Activated T-helper 1 cell treated with Interleukin-2 at 50 U/mL for 16 hours (primary cell): Measurements from ENCODE around the gene NEURL4.
A peak's percentile ranks its signal among the peaks of the same experiment; 100 is the strongest.

Source experiments
- DNase-seq: peaks from one replicate; pipeline ENCODE4 v3.0.0-alpha.2; 2020; ENCODE audit warnings: low read depth

Gene NEURL4

DNA sequence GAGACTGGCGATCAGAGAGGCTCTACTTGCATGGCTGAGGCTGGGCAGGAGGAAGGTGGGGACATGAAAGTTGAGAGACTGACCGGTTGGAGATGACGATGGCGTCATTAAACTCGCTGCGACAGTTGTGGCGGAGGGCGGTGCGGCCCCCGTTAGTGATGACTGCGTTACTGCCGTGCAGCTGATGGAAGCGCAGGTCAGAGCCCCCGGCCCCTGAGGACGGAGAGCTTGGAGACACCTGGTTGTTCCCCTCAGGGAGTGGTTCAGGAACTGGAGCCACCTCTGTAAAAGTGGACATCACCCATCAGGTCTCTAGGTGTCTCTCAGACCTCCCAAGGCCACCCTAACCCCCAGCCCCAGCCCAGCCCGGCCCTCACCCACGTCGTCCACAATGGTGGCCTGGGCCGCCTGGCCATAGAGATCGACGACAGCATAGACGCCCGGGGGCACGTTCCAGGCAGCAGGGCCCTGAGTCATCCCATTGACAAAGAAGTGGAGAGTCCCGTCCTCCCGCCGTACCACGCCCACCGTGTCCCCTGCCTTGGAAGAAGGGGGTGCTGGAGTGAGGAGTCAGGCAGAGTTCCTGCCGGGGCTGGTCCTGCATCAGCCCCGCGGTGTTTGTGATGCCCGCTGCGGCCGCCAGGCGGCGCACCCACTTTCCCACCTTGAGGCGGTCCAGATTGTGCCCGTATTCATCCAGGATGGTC is 5.3 kb downstream of the NEURL4 start:
- peak; percentile 50 for DNase-seq

DNA sequence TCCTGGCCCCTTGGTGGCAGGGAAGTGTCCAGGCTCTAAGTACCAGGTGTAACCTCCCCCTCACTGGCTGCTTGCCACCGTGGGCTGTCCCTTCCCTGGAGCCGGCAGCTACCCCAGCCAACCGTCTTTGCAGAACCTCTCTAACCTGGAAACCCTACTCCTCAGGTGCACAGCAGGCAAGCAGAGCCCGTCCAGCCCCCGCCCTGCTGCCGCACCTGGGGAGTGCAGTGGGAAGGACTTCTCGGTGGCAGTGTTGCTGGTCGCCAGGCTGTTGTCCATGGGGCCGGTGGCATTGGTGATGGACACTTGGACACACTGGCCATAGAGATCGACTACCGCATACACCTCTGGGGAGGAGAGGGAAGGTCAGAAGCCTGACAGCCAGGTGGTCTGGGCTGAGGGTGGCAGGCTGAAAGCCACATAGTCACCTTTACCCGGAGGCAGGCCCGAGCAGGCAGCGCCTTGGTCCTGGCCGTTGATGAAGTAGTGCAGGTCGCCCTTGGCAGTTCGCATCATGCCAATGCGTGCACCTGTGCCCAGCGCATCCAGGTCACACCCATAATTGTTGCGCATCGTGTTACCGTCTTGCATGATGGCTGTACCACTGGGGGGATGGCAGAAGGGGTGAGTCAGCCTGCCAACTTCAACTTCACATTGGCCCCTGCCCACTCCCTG is 6.5 kb downstream of the NEURL4 start:
- no peak for DNase-seq

DNA sequence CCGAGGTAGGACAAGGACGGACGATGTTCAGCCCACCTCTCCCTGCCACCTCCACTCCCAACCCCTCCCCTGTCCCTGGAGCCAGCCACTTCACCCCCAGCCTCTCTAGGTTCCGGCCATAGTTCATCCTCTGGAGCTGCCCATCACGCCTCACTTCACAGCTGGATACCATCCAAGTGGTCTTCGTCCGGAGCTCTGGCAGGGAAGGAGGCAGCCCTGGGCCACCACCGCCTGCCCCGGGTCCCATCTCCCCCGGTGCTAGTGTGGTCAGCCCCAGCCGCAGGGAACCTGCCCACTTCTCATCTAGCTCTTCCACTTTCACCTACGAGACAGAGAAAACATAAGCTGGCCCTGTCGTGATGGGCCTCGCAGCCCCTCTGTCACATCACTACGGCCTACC is 7.7 kb downstream of the NEURL4 start:
- no peak for DNase-seq

DNA sequence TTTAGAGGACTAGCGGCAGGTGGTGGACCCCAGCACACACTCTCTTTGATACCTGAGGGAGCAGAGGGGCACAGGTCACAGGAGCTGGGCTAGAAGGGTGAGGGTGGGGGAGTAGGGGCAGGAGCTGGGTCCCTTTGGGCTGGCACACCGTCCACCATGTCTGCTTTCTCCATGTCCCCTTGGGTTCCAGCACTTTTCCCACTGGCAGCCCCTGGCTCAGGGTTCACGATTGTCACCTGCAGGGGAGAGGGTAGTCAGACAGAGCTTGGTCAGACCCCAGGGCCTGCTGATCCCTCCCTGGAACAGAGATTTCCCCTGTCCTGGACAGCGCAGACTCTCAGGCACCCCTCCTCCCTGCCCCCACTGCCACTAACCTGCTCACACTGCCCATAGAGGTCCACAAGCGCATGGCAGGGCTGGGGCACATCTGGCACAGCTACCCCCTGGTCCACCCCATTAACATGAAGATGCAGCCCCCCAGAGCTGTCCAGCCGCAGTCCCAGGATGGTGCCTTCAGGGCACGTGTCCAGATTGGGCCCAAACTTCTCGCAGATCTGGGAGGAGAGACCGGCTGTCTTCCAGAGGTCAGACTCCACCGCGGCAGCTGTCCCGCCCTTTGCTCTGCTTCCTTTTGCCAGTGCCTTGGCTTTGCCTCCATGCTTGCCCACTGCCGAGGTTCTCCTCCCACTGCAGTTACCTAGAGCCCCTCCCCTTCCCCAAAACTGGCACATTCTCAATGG is 10.8 kb downstream of the NEURL4 start:
- DNase-seq = no peak

DNA sequence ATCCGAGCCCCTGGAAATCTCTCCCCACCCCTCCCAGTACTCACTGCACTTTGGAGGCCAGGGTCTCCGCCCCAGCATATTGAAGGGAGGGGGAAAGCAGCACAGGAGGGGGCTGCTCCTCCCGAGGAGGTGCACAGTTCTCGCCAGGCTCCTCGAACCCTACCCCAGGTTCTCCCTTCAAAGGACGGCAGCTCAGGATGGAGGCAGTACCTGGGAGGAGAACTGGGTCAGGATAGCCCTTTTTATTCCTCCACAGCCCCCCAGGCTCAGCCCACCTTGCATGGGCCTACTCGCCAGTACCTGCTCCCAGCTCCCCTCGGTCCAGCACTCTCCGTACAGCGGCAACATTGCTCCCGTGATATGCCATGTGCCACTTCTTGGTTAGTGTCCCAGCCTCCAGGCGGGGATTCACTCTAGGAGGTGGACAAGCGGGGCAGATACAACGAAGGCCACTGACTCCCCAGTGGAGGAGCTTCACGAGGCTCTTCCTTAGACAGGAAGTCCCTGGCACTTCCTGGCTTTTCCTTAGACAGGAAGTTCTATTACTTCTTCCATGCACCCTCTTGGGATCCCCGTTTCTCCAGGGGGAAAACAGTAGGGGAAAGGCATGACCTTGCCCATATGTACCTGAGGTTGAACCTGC is 11.9 kb downstream of the NEURL4 start:
- DNase-seq = no peak

DNA sequence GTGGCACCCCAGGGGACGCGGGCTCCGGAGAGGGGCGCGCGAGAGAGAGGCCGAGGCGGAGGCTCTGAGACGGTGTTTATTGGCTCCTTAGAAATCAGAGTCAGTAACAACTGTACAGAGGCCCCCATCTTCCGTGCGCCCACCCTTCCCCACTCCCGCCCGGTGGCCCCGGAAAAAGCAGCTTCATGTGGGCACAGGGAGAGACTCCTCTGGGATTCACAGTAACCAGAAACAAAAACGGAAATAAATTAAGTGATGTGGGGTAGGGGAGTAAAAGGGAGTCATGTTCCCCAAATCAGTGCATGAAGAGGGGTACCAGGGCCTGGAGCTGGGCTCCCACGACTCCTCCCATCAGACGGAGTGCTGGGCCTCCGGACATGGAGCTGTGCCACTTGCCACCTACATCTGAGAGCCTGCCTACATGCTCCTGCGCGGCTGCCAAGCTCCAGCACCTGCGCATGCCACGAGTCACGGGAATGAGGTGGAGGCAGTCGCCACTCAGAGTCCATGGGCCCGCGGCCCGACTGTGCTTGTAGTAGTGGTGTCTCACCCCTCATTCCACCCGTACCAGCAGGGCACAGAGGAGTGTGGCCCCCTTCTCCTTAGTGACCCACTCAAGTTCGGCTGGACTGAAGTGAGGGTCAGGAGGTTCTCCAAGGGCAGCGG is 13.4 kb downstream of the NEURL4 start:
- DNase-seq = no peak

DNA sequence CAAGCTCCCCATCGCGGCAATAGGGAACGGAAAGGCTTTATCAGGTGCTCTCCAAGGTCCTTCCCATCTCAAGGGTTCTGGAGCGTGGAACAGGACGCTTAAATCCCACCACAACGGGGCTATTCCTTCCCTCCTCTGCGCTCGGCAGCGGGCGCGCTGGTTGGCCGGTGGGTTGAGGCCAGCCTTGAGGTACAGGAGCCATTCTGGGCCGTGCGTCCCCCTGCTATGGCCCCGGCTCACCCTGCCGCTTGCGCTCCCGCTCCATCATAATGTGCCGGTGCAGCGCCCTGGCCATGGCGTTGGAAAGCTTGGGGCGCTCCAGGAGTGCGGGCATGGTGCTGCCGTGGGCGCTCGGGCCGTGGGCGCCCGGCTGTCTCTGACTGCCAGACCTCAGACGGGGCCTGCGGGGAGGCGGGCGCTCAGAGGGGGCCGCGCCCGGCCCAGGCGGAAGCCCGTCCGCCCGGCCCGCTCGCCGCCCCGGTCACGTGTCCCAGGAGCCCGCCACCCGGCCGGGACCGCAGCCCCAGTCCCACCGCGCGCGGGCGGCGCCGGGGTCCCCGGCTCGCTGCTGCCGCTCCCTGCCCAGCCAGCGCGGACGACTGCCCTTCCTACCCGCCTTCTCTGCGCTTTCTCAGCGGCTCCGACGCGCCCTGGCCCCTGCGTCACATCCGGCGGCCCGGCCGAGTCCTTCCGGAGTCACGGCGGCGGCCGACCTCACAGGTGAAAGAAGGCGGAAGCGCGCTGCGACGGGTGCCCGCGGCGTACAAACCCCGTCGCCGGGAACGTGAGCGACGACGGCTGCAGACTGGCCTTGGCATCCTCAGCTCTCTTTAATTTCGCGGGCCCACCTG is 14.2 kb downstream of the NEURL4 start, which contains the start of gene GPS2:
Gene GPS2 (minus strand): TSS at position 642 of the 851 bp plus-strand sequence. CDS start 308 bp downstream, at position 334.
- peak; percentile 90 for DNase-seq

DNA sequence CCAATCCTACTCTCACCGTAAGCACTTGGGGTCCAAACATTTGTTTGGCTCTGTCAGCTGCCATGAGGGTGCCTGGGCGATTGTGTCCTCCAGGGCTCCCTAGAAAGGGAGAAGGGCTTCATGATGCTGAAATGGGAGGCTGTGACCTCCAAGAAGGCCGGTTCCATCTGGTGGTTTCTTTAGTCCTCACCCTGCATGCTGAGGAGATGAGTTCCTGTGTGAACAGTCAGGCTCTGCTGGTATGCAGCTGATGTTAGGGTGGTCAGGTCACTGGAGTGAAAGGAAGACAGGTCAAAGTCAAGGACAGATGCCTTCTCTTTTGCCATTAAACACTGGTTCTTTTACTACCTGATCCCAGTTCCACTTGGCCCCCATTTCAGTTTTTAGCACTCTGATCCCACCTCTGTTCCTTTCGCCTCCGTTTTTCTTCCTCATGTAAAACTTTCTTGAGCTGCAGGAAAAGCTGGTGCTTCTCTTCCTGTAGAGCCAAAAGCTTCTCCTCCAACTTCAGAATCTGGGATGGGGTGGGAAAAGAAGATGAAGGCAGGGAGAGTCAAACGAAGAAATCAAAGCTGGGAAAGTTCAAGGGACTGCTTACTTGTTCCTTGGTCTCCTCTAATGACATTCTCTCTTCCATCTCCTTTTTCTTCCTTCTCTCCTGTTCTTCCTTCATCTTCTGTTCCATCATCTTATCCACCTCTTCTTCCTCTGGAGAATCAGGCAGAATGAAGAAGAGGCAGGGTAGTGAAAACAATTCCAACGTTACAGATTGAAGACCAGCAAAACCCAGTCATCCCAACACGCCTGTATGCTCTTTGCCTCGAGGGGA is 15.0 kb downstream of the NEURL4 start:
- no peak for DNase-seq

DNA sequence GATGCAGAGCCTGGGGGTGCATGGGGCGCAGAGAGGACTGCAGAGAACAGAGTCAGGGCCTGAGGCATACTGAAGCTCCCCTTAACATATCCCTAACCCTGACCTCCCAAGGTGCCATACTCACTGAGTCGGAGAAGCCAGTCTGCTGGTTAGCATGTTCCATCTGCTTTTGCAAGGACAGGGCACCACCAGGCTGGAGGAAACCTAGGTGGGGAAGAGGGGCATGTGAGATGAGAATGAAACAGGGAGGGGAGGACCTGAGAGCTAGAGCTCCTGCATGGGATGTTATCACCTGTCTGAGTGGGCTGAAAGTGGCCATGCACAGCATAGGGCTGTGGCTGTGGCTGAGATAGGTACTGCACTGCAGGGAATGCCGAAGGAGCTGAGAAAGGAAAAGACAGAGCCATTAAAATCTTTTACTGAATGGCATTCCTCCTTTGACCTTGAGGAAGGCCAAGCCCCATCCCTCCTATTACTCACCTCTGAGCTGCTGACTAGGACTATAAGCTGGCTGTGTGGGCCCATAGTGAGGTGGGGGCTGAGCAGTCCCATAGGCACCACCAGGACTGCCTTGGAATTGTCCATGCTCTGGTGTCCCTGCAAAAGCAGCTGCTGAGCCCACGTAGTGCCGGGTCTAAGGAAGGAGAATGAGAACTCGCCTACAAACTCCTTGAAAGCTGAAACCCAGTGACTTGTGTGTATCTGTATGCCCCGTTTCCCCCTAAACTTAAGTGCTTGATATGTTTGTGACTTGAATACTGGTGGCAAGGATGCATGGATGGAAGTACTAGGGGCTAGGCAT is 15.8 kb downstream of the NEURL4 start:
- no peak for DNase-seq

DNA sequence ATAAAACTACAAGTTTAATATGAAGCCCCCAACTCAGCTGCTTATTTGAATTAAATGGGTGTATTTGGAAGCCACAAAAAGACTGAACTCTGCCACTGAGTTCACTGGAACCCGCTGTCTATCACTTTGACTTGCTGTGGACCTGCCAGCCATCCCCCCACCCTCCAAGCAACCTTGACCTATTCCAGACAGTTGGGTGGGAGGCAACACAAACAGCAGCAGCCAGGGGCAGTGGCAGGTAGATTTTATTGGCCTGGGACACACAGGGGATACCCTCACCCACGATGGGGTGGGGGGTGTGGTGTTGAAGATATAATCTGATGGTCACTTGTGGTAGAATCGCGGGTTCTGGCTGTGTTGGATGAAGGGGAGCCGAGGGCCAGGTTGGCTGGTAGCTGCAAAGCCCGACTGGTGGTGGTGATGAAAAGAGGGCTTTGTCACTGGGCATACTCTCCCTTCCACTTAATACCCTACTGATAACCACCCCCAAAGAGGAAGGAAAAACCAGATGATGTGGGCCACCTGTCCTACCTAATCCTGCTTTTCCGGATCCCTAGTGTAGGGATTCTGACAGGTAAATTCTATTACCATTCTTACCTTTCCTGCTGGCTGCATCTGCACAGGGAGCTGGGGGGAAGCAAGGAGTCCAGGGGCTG is 16.6 kb downstream of the NEURL4 start:
- DNase-seq = no peak

DNA sequence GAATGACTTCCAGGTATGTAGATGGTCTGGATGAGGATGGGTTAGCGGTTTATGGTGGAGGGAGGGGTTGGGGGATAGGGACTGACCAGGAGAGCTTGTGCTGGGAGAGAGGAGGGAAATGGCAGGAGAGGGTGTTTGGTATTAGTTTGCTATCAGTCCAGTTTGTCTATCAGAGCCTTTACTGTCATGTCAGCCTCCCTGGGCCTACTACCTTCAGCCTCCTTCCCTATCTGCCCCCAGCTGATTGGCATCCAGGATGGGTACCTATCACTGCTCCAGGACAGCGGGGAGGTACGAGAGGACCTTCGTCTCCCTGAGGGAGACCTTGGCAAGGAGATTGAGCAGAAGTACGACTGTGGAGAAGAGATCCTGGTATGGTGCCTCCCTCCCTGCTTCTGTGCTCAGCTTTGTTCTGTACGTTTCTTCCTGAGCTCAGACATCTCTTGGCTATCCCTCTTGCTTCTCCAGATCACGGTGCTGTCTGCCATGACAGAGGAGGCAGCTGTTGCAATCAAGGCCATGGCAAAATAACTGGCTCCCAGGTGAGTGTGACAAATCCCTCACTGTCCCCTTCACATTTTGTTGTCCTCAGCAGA is 17.9 kb downstream of the NEURL4 start:
- no peak for DNase-seq

DNA sequence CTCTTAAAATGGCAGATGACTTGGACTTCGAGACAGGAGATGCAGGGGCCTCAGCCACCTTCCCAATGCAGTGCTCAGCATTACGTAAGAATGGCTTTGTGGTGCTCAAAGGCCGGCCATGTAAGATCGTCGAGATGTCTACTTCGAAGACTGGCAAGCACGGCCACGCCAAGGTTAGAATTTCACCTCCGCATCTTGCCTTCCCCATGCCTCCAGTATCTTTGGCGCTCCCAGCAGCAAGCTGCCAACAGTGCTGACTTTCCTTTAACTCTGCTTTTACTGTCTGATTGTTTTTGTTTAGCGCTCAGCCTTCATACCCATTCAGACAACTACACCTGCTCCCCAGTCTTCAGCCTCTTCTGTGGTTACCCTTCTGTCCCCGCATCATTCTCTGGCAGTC is 19.5 kb downstream of the NEURL4 start:
- DNase-seq = no peak

DNA sequence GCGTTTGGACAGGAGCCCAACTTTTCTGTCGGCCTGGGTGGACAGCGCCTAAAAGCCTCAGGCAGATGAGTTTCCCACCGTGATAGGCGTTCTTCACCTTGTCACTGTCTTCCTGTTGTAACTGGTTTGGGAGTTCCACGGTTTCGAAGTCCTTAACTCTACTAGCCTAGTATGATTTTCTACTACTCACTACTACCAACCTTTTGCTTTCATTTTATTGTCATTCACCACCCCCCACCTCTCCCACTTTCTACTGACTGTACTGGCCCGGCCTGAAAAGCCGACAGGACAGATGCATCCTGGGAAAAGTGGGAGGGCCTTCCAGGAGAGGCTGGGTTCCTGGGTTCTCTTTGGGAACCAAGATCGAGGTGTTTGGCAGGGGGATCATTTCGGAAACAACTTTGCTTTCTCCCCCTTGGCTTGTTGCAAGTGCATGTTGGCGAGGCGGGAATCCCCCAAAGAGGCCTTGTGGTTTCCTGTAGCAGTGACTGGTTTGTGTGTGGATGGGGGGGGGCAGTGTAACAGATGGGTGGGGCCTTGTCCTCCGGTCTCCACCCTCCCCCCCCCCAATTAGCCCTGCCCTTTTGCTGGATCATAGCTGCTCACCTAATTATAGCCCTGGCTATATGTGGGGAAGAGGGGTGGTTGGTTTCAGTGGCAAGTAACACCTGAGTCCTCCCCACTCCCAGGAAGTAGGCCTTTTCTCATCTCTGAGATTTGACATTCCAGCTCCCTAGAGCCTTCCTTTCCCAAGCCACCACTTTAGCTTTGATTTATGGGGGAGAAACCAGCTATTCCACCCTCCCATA is 20.3 kb downstream of the NEURL4 start:
- peak; percentile 75 for DNase-seq

DNA sequence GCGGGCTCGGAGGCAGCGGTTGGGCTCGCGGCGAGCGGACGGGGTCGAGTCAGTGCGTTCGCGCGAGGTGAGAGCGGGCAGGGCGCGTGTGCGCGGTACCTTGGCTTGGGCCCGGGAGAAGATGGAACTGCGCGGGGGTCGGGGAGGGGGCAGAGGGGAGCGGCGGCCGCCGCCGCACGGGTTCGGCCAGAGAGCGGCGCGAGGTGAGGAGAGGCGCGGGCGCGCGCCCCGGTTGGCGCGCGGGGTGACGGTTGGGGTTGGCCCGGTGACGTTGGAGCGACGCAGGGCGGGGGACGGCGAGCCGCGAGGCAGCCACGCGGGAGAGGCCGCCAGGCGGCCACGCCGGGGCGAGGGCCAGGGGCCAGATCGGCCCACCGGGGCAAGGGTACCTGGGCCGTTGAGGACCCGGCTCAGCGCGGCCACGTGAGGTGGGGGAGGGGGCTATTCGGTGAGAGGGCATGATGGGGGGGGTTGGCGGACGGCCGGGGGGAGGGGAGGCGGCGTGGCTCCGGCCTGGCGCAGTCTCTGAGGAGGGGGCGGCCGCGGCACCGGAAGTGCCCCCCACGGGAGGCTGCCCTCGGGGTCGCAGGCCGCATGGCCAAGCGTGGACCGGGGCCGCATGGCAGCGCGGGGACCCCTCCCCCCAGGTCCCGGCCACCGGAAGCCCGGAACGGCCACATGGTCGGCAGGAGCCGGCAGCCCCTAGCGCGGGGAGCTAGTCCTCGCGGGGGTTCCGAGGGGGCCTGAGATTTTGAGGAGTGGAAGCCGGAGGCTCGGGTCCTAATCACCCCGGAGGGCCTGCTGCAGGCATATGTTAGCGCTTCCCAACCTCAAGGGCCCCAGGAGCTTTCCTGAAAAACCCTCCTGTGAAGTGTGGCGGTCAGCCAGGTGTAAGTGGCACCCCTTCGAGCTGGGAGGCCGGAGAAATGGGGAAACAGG is 21.2 kb downstream of the NEURL4 start:
- DNase-seq = peak; percentile 45

DNA sequence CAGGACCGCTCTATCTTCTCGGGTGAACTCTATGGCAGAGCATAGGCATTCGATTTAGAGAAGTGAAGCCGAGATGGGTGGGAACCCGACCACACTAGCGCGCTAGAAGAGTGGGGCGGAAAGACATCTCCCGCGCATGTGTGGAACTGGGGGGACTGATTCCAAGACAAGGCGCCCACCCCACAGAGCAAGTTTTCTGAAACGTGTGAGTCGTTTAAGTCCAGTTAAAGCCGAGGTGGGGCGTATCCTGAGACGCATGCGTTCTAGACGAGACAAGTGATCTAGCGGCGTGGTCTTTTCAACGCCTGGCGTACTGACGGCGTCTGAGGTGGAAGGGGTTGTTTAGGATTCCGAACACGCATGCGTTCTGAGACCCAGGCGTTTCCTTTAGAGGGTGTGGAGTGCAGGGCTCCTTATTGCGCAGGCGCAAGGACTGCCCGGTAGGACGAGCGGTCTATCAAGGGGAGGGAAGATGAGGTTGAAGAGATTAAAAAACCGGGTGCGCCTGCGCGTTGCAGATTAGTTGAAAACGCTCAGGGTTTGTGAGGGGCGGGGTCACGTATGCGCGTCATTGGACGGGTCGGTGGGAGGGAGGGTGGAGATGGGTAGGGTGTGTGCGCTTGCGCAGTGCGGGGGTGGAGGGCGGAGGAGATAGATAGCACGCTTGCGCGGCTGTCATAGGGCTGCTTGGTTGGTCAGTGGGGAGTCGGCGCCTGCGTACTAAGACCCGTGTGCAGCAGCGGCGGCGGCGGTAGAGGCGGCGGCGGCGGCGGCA is 22.0 kb downstream of the NEURL4 start, which contains the start of gene EIF5A:
Gene EIF5A (plus strand): TSS at position 718 of the 775 bp plus-strand sequence. CDS start 2,008 bp downstream, outside the sequence.
- DNase-seq = peak; percentile 100
